H1 (cell line): ENCODE data around the gene CAPN14. TPM values are rescaled to one million over a fixed set of nuclear protein-coding genes. Genes with fewer than 3 reads are reported as not detected.

Experiments
- ASH2L ChIP-seq: fragments of 200-600, 300-600 bp; sonication (generic); IDR thresholded peaks from one replicate; pipeline ENCODE4 v1.7.1; 2017; ENCODE audit warnings: low read length
- BRCA1 ChIP-seq: IDR thresholded peaks from 2 replicates; pipeline ENCODE4 v1.6.1; 2012; ENCODE audit warnings: low read depth, low read length, improper control_type of control experiment
- GABPA ChIP-seq: IDR thresholded peaks from 2 replicates; pipeline ENCODE4 v1.6.1; 2011; ENCODE audit warnings: mild to moderate bottlenecking, low read length, moderate library complexity, borderline replicate concordance; ENCODE audit not compliant: insufficient read depth
- GTF2F1 ChIP-seq: IDR thresholded peaks from 2 replicates; pipeline ENCODE4 v1.6.1; 2012; ENCODE audit warnings: low read depth, low read length, improper control_type of control experiment, borderline replicate concordance
- HDAC2 ChIP-seq, 2 experiments: fragments of 300-600 bp in 1 of 2; sonication (generic) in 1 of 2; IDR thresholded peaks; 2 replicates each; pipeline ENCODE4 v1.6.1; 2011 to 2012; ENCODE audit warnings: low read depth in 2 of 2, low read length in 2 of 2, mild to moderate bottlenecking in 2 of 2, moderate library complexity in 2 of 2, borderline replicate concordance in 1 of 2, inconsistent platforms in 1 of 2
- JUN ChIP-seq: IDR thresholded peaks from 2 replicates; pipeline ENCODE4 v1.6.1; 2011; ENCODE audit warnings: low read depth, mild to moderate bottlenecking, improper control_type of control experiment, low read length
- JUND ChIP-seq: IDR thresholded peaks from 2 replicates; pipeline ENCODE4 v1.6.1; 2011; ENCODE audit warnings: mild to moderate bottlenecking, improper control_type of control experiment, low read length
- NANOG ChIP-seq: IDR thresholded peaks from 2 replicates; pipeline ENCODE4 v1.6.1; 2011; ENCODE audit warnings: low read length, low read depth, mild to moderate bottlenecking, inconsistent platforms; ENCODE audit not compliant: insufficient read depth, poor library complexity, severe bottlenecking
- NRF1 ChIP-seq: IDR thresholded peaks from 2 replicates; pipeline ENCODE4 v1.6.1; 2011; ENCODE audit warnings: mild to moderate bottlenecking, low read depth, low read length, improper control_type of control experiment
- POLR2A ChIP-seq, 2 experiments: IDR thresholded peaks; 1 replicate in 1 of 2; 2 replicates in 1 of 2; pipeline ENCODE4 v1.6.1; 2011; ENCODE audit warnings: low read depth in 2 of 2, low read length in 2 of 2, mild to moderate bottlenecking in 2 of 2; ENCODE audit errors: control extremely low read depth in 1 of 2
- POLR2AphosphoS5 ChIP-seq: IDR thresholded peaks from 2 replicates; pipeline ENCODE4 v1.6.1; 2011; ENCODE audit warnings: low read depth, low read length
- POU5F1 ChIP-seq: IDR thresholded peaks from 2 replicates; pipeline ENCODE4 v1.6.1; 2011; ENCODE audit warnings: low read depth, mild to moderate bottlenecking, low read length, moderate library complexity
- RBBP5 ChIP-seq: IDR thresholded peaks from 2 replicates; pipeline ENCODE4 v1.7.1; 2012; ENCODE audit warnings: low read depth, mild to moderate bottlenecking, inconsistent platforms, low read length, moderate library complexity, borderline replicate concordance
- RNF2 ChIP-seq: fragments of 200-900, 300-1000 bp; sonication (generic); IDR thresholded peaks from 2 replicates; pipeline ENCODE4 v1.7.1; 2016; ENCODE audit warnings: borderline replicate concordance, low read depth, mild to moderate bottlenecking, antibody characterized with exemption, low read length; ENCODE audit not compliant: poor library complexity, severe bottlenecking; ENCODE audit errors: missing control alignments
- RXRA ChIP-seq: IDR thresholded peaks from 2 replicates; pipeline ENCODE4 v1.6.1; 2011; ENCODE audit warnings: low read depth, mild to moderate bottlenecking, low read length, moderate library complexity; ENCODE audit not compliant: insufficient read depth
- SIN3A ChIP-seq, 2 experiments: IDR thresholded peaks in 1 of 2; conservative IDR thresholded peaks in 1 of 2; 2 replicates each; pipeline ENCODE4 v1.6.1; 2011 to 2012; ENCODE audit warnings: low read length in 2 of 2, improper control_type of control experiment in 1 of 2, low read depth in 1 of 2, mild to moderate bottlenecking in 1 of 2
- SIX5 ChIP-seq: IDR thresholded peaks from 2 replicates; pipeline ENCODE4 v1.6.1; 2011; ENCODE audit warnings: mild to moderate bottlenecking, low read depth, low read length
- TAF1 ChIP-seq: IDR thresholded peaks from 2 replicates; pipeline ENCODE4 v1.6.1; 2011; ENCODE audit warnings: mild to moderate bottlenecking, low read depth, low read length
- TAF7 ChIP-seq: optimal IDR thresholded peaks from 2 replicates; pipeline ENCODE3; 2011; ENCODE audit warnings: low read depth, mild to moderate bottlenecking, inconsistent platforms, low read length, moderate library complexity, borderline replicate concordance
- TBP ChIP-seq: IDR thresholded peaks from 2 replicates; pipeline ENCODE4 v1.6.1; 2011; ENCODE audit warnings: low read depth, low read length, improper control_type of control experiment
- TCF12 ChIP-seq: IDR thresholded peaks from 2 replicates; pipeline ENCODE4 v1.6.1; 2011; ENCODE audit warnings: low read depth, mild to moderate bottlenecking, low read length
- YY1 ChIP-seq: IDR thresholded peaks from 2 replicates; pipeline ENCODE4 v1.6.1; 2011; ENCODE audit warnings: low read depth, mild to moderate bottlenecking, low read length
- polyA plus RNA-seq, 7 experiments: library from polyadenylated mRNA; depleted of rRNA in 3 of 7; stranded (reverse) in 5 of 7; unstranded in 2 of 7; fragments of >200 nt in 5 of 7; fragments of 200-250 nt in 2 of 7; gene quantifications; 1 replicate in 5 of 7; 2 replicates in 1 of 7; 4 replicates in 1 of 7; pipeline versions ENCODE4 v1.2.1 to v1.2.3, GENCODE V29; 2011 to 2013; ENCODE audit warnings: missing spikeins in 2 of 7, mixed read lengths in 2 of 7
- total RNA-seq: library from RNA; stranded (reverse); fragmentation: NEBNext Ultra II Directional; extraction: Animal tissue kit (Norgen Biotek cat#: 25700); gene quantifications from 2 replicates; pipeline ENCODE4 v1.2.1, GENCODE V29; 2021

CAPN14 gene
- total and polyA plus RNA-seq, 2 of the 8 experiments (the other 6 are each of a cell fraction or from before 2014, with no cell fraction given), result 0.07 TPM; not detected in 1

- TF ChIP-seq TCF12 (0 out of 2 replicates have a peak, but pooled peaks have one; percentile 8), RBBP5 (no peak; the same call in 1 of the 2 replicates), POU5F1 (no peak), NRF1 (peak; percentile 18; the same call in 1 of the 2 replicates), GABPA (peak; percentile 75; the same call in 1 of the 2 replicates), JUND (0 out of 2 replicates have a peak, but pooled peaks have one; percentile 32), TAF1 (peak; percentile 84), POLR2AphosphoS5 (peak; percentile 86), GTF2F1 (0 out of 2 replicates have a peak, but pooled peaks have one; percentile 35), POLR2A (IDR thresholded peaks at IDR 0.05; ENCODE audit: control extremely low read depth in 1 of 2, low read depth in 2 of 2, low read length in 2 of 2) (peak in 1 of 2 experiments; percentile 91; a peak in 2 of 3 replicates), RXRA (no peak), YY1 (peak; percentile 100), RNF2 (peak; percentile 34), SIN3A (conservative IDR thresholded peaks at IDR 0.05 in 1 of 2, IDR thresholded peaks at IDR 0.05 in 1 of 2; ENCODE audit: low read depth in 1 of 2, low read length in 2 of 2) (peak; percentile 88 to 90; a peak in 2 of 4 replicates), HDAC2 (IDR thresholded peaks at IDR 0.05; ENCODE audit: borderline replicate concordance in 1 of 2, low read depth in 2 of 2, low read length in 2 of 2) (peak in 1 of 2 experiments; percentile 65; a peak in 1 of 4 replicates), TAF7 (peak; percentile 69), TBP (peak; percentile 82), BRCA1 (no peak), SIX5 (peak; percentile 62), JUN (no peak), NANOG (no peak), ASH2L (peak; percentile 81)
Measured at GRCh38 chr2:31233741-31234682, 16.7 kb upstream of the CAPN14 start, which contains the start of gene EHD3 (continued).
